ENCODE measurements around the gene KLRG1.

DNA sequence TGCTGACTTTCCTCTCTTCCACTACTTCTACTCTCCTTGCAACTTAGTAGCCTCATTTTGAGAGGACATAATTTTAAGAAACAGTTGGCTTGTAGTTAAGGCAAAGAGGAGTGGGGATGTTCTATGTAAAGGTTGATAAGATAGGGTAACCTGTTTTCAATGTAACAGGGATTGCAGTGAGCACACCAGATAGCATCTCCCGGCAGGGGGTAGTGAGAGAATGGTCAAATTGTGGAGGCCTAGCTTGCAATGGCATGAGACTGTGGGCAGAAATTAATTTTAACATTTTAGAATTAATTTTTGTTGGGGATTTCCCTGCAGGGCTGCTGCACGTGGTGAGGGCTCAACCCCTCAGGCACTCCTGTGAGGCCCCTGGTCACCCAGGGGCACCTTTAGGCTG lies 41.4 kb downstream of the KLRG1 start:
- TF ChIP-seq, protein P1, sequence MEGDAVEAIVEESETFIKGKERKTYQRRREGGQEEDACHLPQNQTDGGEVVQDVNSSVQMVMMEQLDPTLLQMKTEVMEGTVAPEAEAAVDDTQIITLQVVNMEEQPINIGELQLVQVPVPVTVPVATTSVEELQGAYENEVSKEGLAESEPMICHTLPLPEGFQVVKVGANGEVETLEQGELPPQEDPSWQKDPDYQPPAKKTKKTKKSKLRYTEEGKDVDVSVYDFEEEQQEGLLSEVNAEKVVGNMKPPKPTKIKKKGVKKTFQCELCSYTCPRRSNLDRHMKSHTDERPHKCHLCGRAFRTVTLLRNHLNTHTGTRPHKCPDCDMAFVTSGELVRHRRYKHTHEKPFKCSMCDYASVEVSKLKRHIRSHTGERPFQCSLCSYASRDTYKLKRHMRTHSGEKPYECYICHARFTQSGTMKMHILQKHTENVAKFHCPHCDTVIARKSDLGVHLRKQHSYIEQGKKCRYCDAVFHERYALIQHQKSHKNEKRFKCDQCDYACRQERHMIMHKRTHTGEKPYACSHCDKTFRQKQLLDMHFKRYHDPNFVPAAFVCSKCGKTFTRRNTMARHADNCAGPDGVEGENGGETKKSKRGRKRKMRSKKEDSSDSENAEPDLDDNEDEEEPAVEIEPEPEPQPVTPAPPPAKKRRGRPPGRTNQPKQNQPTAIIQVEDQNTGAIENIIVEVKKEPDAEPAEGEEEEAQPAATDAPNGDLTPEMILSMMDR (IDR thresholded peaks at IDR 0.05) = no peak
- no peak for TF ChIP-seq ZFX (IDR thresholded peaks at IDR 0.05; ENCODE audit: borderline replicate concordance)
